Ectodermal cell (in vitro differentiated cells): ENCODE results near the gene WIPF2.

Experiments
- H3K27ac ChIP-seq: 2 replicates; pipeline ENCODE4 v1.7.0; 2013; ENCODE audit warnings: mild to moderate bottlenecking, low read depth, low read length; ENCODE audit not compliant: insufficient read depth, poor library complexity, severe bottlenecking
- H3K27me3 ChIP-seq: 2 replicates; pipeline ENCODE4 v1.7.0; 2013; ENCODE audit warnings: mild to moderate bottlenecking, low read length; ENCODE audit not compliant: insufficient read depth, control insufficient read depth, poor library complexity, severe bottlenecking
- H3K36me3 ChIP-seq: one replicate; pipeline ENCODE4 v1.7.0; 2013; ENCODE audit warnings: low read length; ENCODE audit not compliant: control insufficient read depth, insufficient read depth
- H3K4me1 ChIP-seq: one replicate; pipeline ENCODE4 v1.7.0; 2013; ENCODE audit warnings: low read length; ENCODE audit not compliant: control insufficient read depth, insufficient read depth
- H3K4me3 ChIP-seq: 2 replicates; pipeline ENCODE4 v1.7.0; 2013; ENCODE audit warnings: low read depth, low read length, control low read depth; ENCODE audit not compliant: insufficient read depth
- H3K9me3 ChIP-seq: 2 replicates; pipeline ENCODE4 v1.7.0; 2013; ENCODE audit warnings: mild to moderate bottlenecking, low read length, moderate library complexity; ENCODE audit not compliant: control insufficient read depth
- WGBS, 2 experiments: methylation state at CpG; one replicate each; pipeline ENCODE4 v1.1.7; 2013; ENCODE audit warnings: missing lambda C conversion rate in 2 of 2; 5-methylcytosine and 5-hydroxymethylcytosine counted together

WIPF2 gene

DNA sequence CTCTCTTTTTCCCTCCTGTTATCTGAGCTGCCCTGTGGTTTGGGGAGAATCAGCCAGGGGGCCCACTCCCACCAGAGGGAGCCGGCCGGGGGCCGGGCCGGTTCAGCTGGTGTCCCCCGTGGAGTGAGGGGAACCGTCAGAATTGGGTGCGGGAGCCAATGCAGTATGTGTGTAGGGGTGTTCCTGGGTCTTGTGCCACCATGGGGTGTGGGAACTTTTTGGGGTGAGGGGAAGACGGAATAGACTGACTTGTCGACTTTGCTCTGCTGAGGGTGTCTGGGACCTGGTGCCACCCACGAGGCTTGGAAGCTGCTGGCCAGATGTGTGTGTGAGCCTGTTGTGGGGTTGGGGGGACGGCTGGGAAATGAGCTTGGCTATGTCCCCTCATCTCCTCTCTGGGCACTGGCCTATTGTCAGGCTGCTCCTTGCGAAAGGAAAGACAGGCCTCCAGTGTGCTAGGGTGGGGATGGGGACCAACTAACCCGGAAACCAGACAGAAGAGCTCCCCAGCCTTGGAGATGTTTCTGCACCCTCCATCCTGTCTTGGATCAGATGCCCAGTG is 99.8 kb downstream of the WIPF2 start:
- Histone ChIP-seq H3K4me3 (peak overlapping the region; percentile 89), H3K27ac (no peak overlapping the region)

DNA sequence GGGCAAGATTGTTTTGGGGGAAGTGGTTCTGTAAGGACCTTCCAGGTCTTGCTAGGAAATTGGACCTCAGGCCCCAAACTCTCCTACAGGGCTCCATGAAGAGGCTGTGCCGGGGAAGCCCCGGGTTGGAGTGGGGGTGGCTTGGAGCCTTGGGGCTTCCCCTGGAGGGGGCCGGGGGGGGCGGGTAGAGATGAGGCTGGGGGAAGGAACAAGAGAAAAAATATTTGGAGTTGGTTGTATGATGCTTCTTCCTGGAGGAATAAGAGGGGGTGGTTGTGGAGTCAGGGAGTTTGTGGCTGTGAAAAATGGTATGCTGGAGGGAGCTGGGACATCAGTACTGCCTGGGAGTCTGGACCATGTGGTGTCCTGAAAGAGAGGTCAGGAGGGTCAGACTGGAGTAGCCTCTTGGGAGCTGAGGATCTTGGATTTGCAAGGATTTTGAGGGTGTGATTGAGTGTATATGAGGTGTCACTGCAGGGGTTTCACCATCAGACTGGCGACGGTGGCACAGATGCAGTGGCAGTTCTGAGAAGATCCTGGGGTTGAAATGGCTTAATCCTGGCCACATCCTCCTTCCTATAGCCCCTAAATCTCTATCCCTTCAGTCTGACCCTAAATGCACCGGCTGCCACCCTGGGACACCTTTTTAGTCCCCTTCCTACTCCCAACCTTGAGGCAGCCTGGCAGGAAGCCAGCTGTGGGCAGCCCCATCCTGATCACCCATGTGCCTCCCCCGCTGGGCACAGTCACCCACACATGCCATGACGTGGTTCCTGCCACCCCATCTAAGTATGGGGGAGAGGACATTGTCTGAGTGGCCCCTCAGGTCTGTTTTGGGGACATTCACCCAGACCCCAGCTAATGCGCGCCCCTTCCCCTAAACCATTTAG is 100.8 kb downstream of the WIPF2 start:
- Histone ChIP-seq H3K4me1 (peaks cover 52% of the 10 kb centered on the region), H3K27ac (no peak overlapping the region), H3K4me3 (no peak overlapping the region), H3K36me3 (no peaks in the 10 kb centered on the region), H3K27me3 (peaks cover 37% of the 10 kb centered on the region), H3K9me3 (no peaks in the 10 kb centered on the region)
- WGBS, 2 experiments = 84 to 90% methylated on average over 11 of the region's 11 CpGs

More for the DNA sequence above, 99.8 kb downstream of the WIPF2 start:
- H3K36me3 ChIP-seq = no peaks in the 10 kb centered on the region
- peaks cover 60% of the 10 kb centered on the region for H3K4me1 ChIP-seq
- H3K27me3 ChIP-seq = peaks cover 37% of the 10 kb centered on the region
- 21 to 25% methylated on average over 13 of the region's 13 CpGs for WGBS, 2 experiments
- H3K9me3 ChIP-seq = no peaks in the 10 kb centered on the region

GRCh38 chr17:40320756-40321523 is 101.8 kb downstream of the WIPF2 start:
- Histone ChIP-seq H3K27ac (no peak overlapping the region), H3K27me3 (peaks cover 31% of the 10 kb centered on the region), H3K36me3 (no peaks in the 10 kb centered on the region), H3K4me1 (peaks cover 44% of the 10 kb centered on the region), H3K9me3 (no peaks in the 10 kb centered on the region), H3K4me3 (no peak overlapping the region)
- WGBS, 2 experiments = 61 to 62% methylated on average over 15 to 19 of the region's 19 CpGs

GRCh38 chr17:40321524-40321929 is 102.4 kb downstream of the WIPF2 start:
- H3K4me1 ChIP-seq = peaks cover 38% of the 10 kb centered on the region

GRCh38 chr17:40321961-40322357 is 102.9 kb downstream of the WIPF2 start:
- H3K4me3 ChIP-seq = no peak overlapping the region
- H3K9me3 ChIP-seq = no peaks in the 10 kb centered on the region
- 65 to 75% methylated on average over 4 of the region's 4 CpGs for WGBS, 2 experiments
- H3K4me1 ChIP-seq = peaks cover 34% of the 10 kb centered on the region
- H3K27me3 ChIP-seq = peaks cover 20% of the 10 kb centered on the region
- no peaks in the 10 kb centered on the region for H3K36me3 ChIP-seq
- no peak overlapping the region for H3K27ac ChIP-seq

More at GRCh38 chr17:40321524-40321929, 102.4 kb downstream of the WIPF2 start:
- WGBS, 2 experiments = 80 to 83% methylated on average over 4 of the region's 4 CpGs
- no peaks in the 10 kb centered on the region for H3K36me3 ChIP-seq
- H3K4me3 ChIP-seq = no peak overlapping the region
- H3K27ac ChIP-seq = no peak overlapping the region
- H3K27me3 ChIP-seq = peaks cover 25% of the 10 kb centered on the region
- no peaks in the 10 kb centered on the region for H3K9me3 ChIP-seq

- Histone ChIP-seq H3K36me3 (no peaks in the 10 kb centered on the region), H3K27ac (peak overlapping the region; percentile 47), H3K9me3 (no peaks in the 10 kb centered on the region), H3K27me3 (peaks cover 14% of the 10 kb centered on the region), H3K4me1 (peaks cover 31% of the 10 kb centered on the region), H3K4me3 (no peak overlapping the region)
- 66 to 69% methylated on average over 19 of the region's 19 CpGs for WGBS, 2 experiments
Observed at GRCh38 chr17:40322358-40323315, 103.5 kb downstream of the WIPF2 start.

GRCh38 chr17:40323391-40324381 is 104.6 kb downstream of the WIPF2 start:
- Histone ChIP-seq H3K27ac (peak overlapping the region; percentile 47), H3K4me1 (peaks cover 29% of the 10 kb centered on the region), H3K27me3 (peaks cover 7% of the 10 kb centered on the region)

GRCh38 chr17:40325156-40326013 is 106.3 kb downstream of the WIPF2 start:
- 92 to 94% methylated on average over 12 of the region's 13 CpGs for WGBS, 2 experiments
- peaks cover 17% of the 10 kb centered on the region for H3K4me1 ChIP-seq

More at GRCh38 chr17:40323391-40324381, 104.6 kb downstream of the WIPF2 start:
- 83 to 88% methylated on average over 10 of the region's 10 CpGs for WGBS, 2 experiments
- H3K9me3 ChIP-seq = no peaks in the 10 kb centered on the region
- no peaks in the 10 kb centered on the region for H3K36me3 ChIP-seq
- H3K4me3 ChIP-seq = no peak overlapping the region

More at GRCh38 chr17:40325156-40326013, 106.3 kb downstream of the WIPF2 start:
- no peaks in the 10 kb centered on the region for H3K9me3 ChIP-seq
- no peaks in the 10 kb centered on the region for H3K36me3 ChIP-seq
- H3K4me3 ChIP-seq = no peak overlapping the region
- no peaks in the 10 kb centered on the region for H3K27me3 ChIP-seq
- no peak overlapping the region for H3K27ac ChIP-seq
